ENCODE data around the gene NUMA1.

The NUMA1 gene

GRCh38 chr11:71987521-71987920, 92.8 kb downstream of the NUMA1 start:
- no peak overlapping the region for H3K27ac ChIP-seq (replicated peaks)
- H3K27me3 ChIP-seq (ENCODE audit: insufficient read depth, poor library complexity, severe bottlenecking) = no peaks in the 10 kb centered on the region
- no peak for DNase-seq (ENCODE audit: low read depth in 1 of 2, low spot score in 1 of 2)
- H3K4me3 ChIP-seq (replicated peaks; ENCODE audit: insufficient read depth, low read length) = no peak overlapping the region
- no peak for TF ChIP-seq REST (IDR thresholded peaks at IDR 0.05; ENCODE audit: insufficient replicate concordance, low read depth)
- no peak for TF ChIP-seq GABPA (IDR thresholded peaks at IDR 0.05; ENCODE audit: low read depth)
- TF ChIP-seq CTCF (IDR thresholded peaks at IDR 0.05; ENCODE audit: insufficient read depth, low read length) = no peak
- no peak for TF ChIP-seq POLR2AphosphoS5 (IDR thresholded peaks at IDR 0.05; ENCODE audit: low read depth)
- TF ChIP-seq SPI1 (IDR thresholded peaks at IDR 0.05; ENCODE audit: borderline replicate concordance, low read depth) = no peak

- no peak overlapping the region for H3K4me3 ChIP-seq (replicated peaks; ENCODE audit: insufficient read depth, low read length)
- peak in 1 of 2 experiments; percentile 11 for DNase-seq (ENCODE audit: low read depth in 1 of 2, low spot score in 1 of 2)
- H3K27me3 ChIP-seq (ENCODE audit: insufficient read depth, poor library complexity, severe bottlenecking) = no peaks in the 10 kb centered on the region
These were observed 94.2 kb downstream of the NUMA1 start for GRCh38 chr11:71986131-71986530.

GRCh38 chr11:71979602-71980001, 100.7 kb downstream of the NUMA1 start:
- no peak overlapping the region for H3K27ac ChIP-seq (replicated peaks)
- no peaks in the 10 kb centered on the region for H3K27me3 ChIP-seq (ENCODE audit: insufficient read depth, poor library complexity, severe bottlenecking)
- no peak overlapping the region for H3K4me3 ChIP-seq (replicated peaks; ENCODE audit: insufficient read depth, low read length)
- DNase-seq (ENCODE audit: low read depth in 1 of 2, low spot score in 1 of 2) = no peak
- no peak for TF ChIP-seq GABPA (IDR thresholded peaks at IDR 0.05; ENCODE audit: low read depth)
- no peak for TF ChIP-seq POLR2AphosphoS5 (IDR thresholded peaks at IDR 0.05; ENCODE audit: low read depth)
- TF ChIP-seq REST (IDR thresholded peaks at IDR 0.05; ENCODE audit: insufficient replicate concordance, low read depth) = no peak
- no peak for TF ChIP-seq SPI1 (IDR thresholded peaks at IDR 0.05; ENCODE audit: borderline replicate concordance, low read depth)
- TF ChIP-seq CTCF (IDR thresholded peaks at IDR 0.05; ENCODE audit: insufficient read depth, low read length) = no peak

More at GRCh38 chr11:71986131-71986530, 94.2 kb downstream of the NUMA1 start:
- peak overlapping the region; percentile 20 for H3K27ac ChIP-seq (replicated peaks)
- TF ChIP-seq POLR2AphosphoS5 (IDR thresholded peaks at IDR 0.05; ENCODE audit: low read depth) (no peak), CTCF (IDR thresholded peaks at IDR 0.05; ENCODE audit: insufficient read depth, low read length) (no peak), GABPA (IDR thresholded peaks at IDR 0.05; ENCODE audit: low read depth) (no peak), REST (IDR thresholded peaks at IDR 0.05; ENCODE audit: insufficient replicate concordance, low read depth) (no peak), SPI1 (IDR thresholded peaks at IDR 0.05; ENCODE audit: borderline replicate concordance, low read depth) (no peak)

Measured in HL-60 (cell line).